Activated naive CD4-positive, alpha-beta T cell treated with anti-CD3 and anti-CD28 coated beads for 36 hours (primary cell): ENCODE measurements around the gene TRIM44. TPM values are rescaled to one million over a fixed set of nuclear protein-coding genes. Genes with fewer than 3 reads are reported as not detected.
"Not testable (repeated sequence)": the region's sequence is repeated elsewhere in the genome, so short reads cannot be mapped to it uniquely, and the experiment has no call there.

ENCODE experiments used
- CTCF ChIA-PET: fragments of 350-600 bp; sonication (Branson Sonifier 250); formaldehyde crosslinking; loops from one replicate; lab custom pipeline; 2021; ENCODE audit warnings: antibody characterized with exemption; lab: Charles Lee
- DNase-seq: peaks from one replicate; pipeline ENCODE4 v3.0.0-alpha.2; 2020
- H3K27ac Mint-ChIP-seq: one replicate; pipeline ENCODE4 v1.8.0; 2021; ENCODE audit warnings: mild to moderate bottlenecking, mixed read lengths
- H3K27me3 Mint-ChIP-seq: one replicate; pipeline ENCODE4 v1.8.0; 2021; ENCODE audit warnings: low read depth, mixed read lengths
- H3K36me3 Mint-ChIP-seq: one replicate; pipeline ENCODE4 v1.8.0; 2021; ENCODE audit warnings: low read depth, mixed read lengths
- H3K4me1 Mint-ChIP-seq: one replicate; pipeline ENCODE4 v1.8.0; 2021; ENCODE audit warnings: low read depth, mixed read lengths
- H3K4me3 Mint-ChIP-seq: one replicate; pipeline ENCODE4 v1.8.0; 2021; ENCODE audit warnings: mild to moderate bottlenecking, moderate library complexity, mixed read lengths
- H3K9me3 Mint-ChIP-seq: one replicate; pipeline ENCODE4 v1.8.0; 2021; ENCODE audit warnings: mixed read lengths
- intact Hi-C: fragments of 100-400 bp; cut with micrococcal nuclease; formaldehyde crosslinking; loops from one replicate; pipeline ENCODE4 v1.15.1; 2023
- total RNA-seq, 2 experiments: library from RNA; stranded (reverse); gene quantifications; one replicate each; pipeline ENCODE4 v1.2.3, GENCODE V29; 2021

Gene TRIM44
- total RNA-seq, 2 experiments from 2014 or later: 35.0 to 37.8 TPM

DNA sequence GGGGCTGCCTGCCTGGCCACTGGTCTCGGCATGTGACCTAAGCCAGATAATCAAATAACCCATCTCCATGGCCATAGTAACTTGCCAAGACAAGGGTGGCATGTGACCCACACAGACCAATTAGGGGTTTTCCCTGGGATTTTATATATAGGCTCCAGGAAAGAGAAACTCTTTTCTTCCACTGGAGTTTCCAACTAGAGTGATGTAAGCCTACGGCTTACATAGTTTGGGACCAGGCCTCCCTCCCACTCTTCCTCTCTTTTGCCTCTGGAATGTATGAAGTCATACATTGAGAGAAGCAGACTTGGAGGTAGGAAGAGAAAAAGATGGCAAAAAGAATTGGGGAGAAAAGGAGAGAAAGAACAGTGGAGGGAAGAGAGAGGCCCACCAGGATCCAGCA is 196.7 kb downstream of the TRIM44 start:
- intact Hi-C loops: no loop called here
- Mint-ChIP-seq H3K27me3 (peaks cover 8% of the 10 kb centered on the region), H3K27ac (no peak overlapping the region), H3K36me3 (no peaks in the 10 kb centered on the region), H3K9me3 (peaks cover 3% of the 10 kb centered on the region), H3K4me3 (no peak overlapping the region), H3K4me1 (no peaks in the 10 kb centered on the region)
- no peak for DNase-seq
- CTCF ChIA-PET: no interaction called here

DNA sequence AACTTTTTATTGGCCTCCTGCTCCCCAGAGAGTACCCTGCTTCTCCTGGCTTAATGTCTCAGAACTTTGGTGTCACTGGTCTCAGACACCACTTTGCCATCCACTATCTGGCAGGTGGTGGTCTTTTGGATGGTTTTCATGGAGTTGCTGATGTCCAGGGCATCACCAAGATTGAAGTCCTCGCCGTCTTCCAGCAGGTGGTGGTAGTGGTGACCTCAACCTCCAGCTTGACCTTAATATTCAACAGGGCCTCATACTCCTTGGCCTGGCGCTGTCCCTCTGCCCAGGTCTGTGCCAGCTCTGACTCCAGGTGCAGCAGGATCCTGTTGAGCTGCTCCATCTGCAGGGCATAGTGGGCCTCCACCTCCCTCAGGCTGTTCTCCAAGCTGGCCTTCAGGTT is 197.6 kb downstream of the TRIM44 start:
- DNase-seq, H3K4me3 Mint-ChIP-seq, H3K4me1 Mint-ChIP-seq, H3K27ac Mint-ChIP-seq, H3K36me3 Mint-ChIP-seq, intact Hi-C loops, H3K9me3 Mint-ChIP-seq, H3K27me3 Mint-ChIP-seq: not testable (repeated sequence)
- CTCF ChIA-PET: interaction anchor here (0.8 kb wide), 1 partner anchor 405 kb away, joined by 3 read pairs; no protein-coding TSS in a partner anchor

DNA sequence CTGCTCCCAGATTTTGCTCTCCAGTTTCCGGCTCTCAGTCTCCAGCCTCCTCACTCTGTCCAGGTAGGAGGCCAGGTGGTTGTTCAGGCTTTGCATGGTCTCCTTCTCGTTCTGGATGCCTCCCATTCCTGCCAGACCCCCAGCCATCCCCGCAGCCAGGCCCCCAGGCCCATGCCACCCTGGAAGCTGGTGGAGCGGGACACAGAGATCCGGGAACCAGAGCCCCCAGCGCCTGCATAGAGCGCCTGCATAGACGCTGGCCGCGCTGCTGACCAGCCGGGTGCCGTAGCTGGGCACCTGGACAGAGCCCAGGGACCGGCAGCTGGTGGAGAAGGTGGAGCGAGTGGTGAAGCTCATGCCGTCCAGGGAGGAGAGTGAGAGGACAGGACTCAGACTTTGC is 198.6 kb downstream of the TRIM44 start:
- Mint-ChIP-seq H3K27ac (no peak overlapping the region), H3K27me3 (peaks cover 8% of the 10 kb centered on the region), H3K4me1 (no peaks in the 10 kb centered on the region), H3K36me3 (no peaks in the 10 kb centered on the region), H3K4me3 (no peak overlapping the region), H3K9me3 (peaks cover 3% of the 10 kb centered on the region)
- intact Hi-C loops: no loop called here
- CTCF ChIA-PET: no interaction called here
- DNase-seq: no peak

DNA sequence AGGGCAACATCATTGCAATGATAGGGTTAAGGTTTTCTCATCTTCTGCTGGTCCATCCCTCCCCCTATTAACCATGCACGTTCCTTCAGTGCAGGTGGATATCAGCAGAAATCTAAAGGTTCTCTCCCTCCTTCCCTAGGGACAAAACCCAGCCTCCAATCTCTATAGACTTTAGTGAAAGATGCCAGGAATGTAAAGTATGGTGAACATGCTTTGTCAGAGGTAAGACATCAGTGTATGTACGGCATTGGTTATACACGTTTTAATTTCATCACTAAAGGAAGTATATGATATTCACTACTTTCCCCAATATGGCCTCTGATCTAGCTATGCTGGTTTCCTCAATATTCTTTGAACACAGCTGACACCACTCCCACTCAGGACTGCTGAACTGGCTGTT is 200.1 kb downstream of the TRIM44 start:
- H3K4me3 Mint-ChIP-seq: no peak overlapping the region
- no peak for DNase-seq
- intact Hi-C loops: no loop called here
- H3K27me3 Mint-ChIP-seq: peaks cover 8% of the 10 kb centered on the region
- CTCF ChIA-PET: no interaction called here
- H3K27ac Mint-ChIP-seq: no peak overlapping the region
- peaks cover 7% of the 10 kb centered on the region for H3K9me3 Mint-ChIP-seq
- H3K36me3 Mint-ChIP-seq: peaks cover 3% of the 10 kb centered on the region
- no peaks in the 10 kb centered on the region for H3K4me1 Mint-ChIP-seq

DNA sequence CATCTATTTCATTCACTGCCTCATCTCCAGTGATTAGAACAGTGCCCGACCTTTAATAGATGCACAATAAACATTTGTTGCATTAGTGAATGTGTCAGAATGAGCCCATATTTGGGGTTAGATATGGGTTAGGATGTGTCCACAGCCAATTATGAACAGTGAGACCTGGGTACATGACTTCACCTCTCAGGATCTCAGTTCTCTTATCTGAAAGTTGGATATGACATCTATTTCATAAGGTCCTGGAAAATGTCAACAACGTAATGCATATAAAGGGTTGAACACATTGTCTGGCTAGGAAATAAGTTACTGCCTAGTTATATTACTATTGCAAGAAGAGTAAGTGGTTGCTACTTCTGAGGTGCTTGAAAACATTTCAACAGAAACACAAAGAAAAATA is 201.6 kb downstream of the TRIM44 start:
- Mint-ChIP-seq H3K4me1 (no peaks in the 10 kb centered on the region), H3K36me3 (peaks cover 3% of the 10 kb centered on the region), H3K27ac (no peak overlapping the region), H3K9me3 (peaks cover 16% of the 10 kb centered on the region), H3K4me3 (no peak overlapping the region), H3K27me3 (peaks cover 8% of the 10 kb centered on the region)
- intact Hi-C loops: no loop called here
- CTCF ChIA-PET: interaction anchor here (0.6 to 0.9 kb wide), 2 partner anchors 42 to 265 kb away, joined by 3 read pairs; no protein-coding TSS in a partner anchor
- DNase-seq: no peak

- CTCF ChIA-PET: no interaction called here
- no peaks in the 10 kb centered on the region for H3K4me1 Mint-ChIP-seq
These were observed 204.0 kb downstream of the TRIM44 start for GRCh38 chr11:35866601-35867000.

More at GRCh38 chr11:35866601-35867000, 204.0 kb downstream of the TRIM44 start:
- Mint-ChIP-seq H3K9me3 (peaks cover 18% of the 10 kb centered on the region), H3K4me3 (no peak overlapping the region), H3K36me3 (peaks cover 3% of the 10 kb centered on the region), H3K27ac (no peak overlapping the region), H3K27me3 (peaks cover 8% of the 10 kb centered on the region)
- intact Hi-C loops: no loop called here
- no peak for DNase-seq

Other genes starting within 250 kb of the TRIM44 start
- gene SLC1A2, start 243.2 kb upstream of the TRIM44 start, total RNA-seq: not detected
- not detected for gene PAMR1, start 137.2 kb upstream of the TRIM44 start, total RNA-seq
- under 1 TPM; 0.77 to 0.98 TPM for gene FJX1, start 44.3 kb upstream of the TRIM44 start, total RNA-seq